Astrocyte of the spinal cord (primary cell): ENCODE data around the gene CYTH2.
"Not testable (repeated sequence)": the region's sequence is repeated elsewhere in the genome, so short reads cannot be mapped to it uniquely, and the experiment has no call there.

Experiments used
- DNase-seq: peaks from one replicate; pipeline ENCODE4 v3.0.0; 2011; ENCODE audit warnings: low read depth, low spot score
- H3K4me3 ChIP-seq: 2 replicates; pipeline ENCODE4 v1.5.1; 2011; ENCODE audit warnings: low read depth, mild to moderate bottlenecking, low read length, moderate library complexity
- CTCF ChIP-seq: IDR thresholded peaks from 2 replicates; pipeline ENCODE4 v1.5.1; 2012; ENCODE audit warnings: low read depth, mild to moderate bottlenecking, low read length, inconsistent platforms
- in situ Hi-C: cut with HindIII; loops from 2 replicates; pipeline ENCODE4 v1.10.0; 2017; ENCODE audit warnings: low sequenced_read_pairs

CYTH2 gene

GRCh38 chr19:48480183-48480557, 11.0 kb downstream of the CYTH2 start:
- in situ Hi-C loops = no loop called here
- no peak for TF ChIP-seq CTCF
- peak overlapping the region; percentile 37 for H3K4me3 ChIP-seq
- peak; percentile 43 for DNase-seq

- DNase-seq = peak; percentile 53
- H3K4me3 ChIP-seq = peak overlapping the region; percentile 37
- in situ Hi-C loops = no loop called here
- TF ChIP-seq CTCF = no peak
Observed at GRCh38 chr19:48480558-48481500, 11.7 kb downstream of the CYTH2 start.

GRCh38 chr19:48481846-48482639, 12.9 kb downstream of the CYTH2 start:
- no peak for DNase-seq
- no peak overlapping the region for H3K4me3 ChIP-seq
- in situ Hi-C loops = no loop called here
- TF ChIP-seq CTCF = no peak

- no peak for DNase-seq
- no peak overlapping the region for H3K4me3 ChIP-seq
- TF ChIP-seq CTCF = no peak
- in situ Hi-C loops = no loop called here
Observed at GRCh38 chr19:48483301-48483700, 14.1 kb downstream of the CYTH2 start.

GRCh38 chr19:48484247-48484893, 15.2 kb downstream of the CYTH2 start:
- H3K4me3 ChIP-seq = no peak overlapping the region
- TF ChIP-seq CTCF = no peak
- in situ Hi-C loops = no loop called here
- DNase-seq = no peak

- TF ChIP-seq CTCF = no peak
- H3K4me3 ChIP-seq = no peak overlapping the region
- in situ Hi-C loops = no loop called here
- DNase-seq = no peak
Observed at GRCh38 chr19:48484931-48485612, 15.9 kb downstream of the CYTH2 start.

GRCh38 chr19:48486706-48487105, 17.5 kb downstream of the CYTH2 start:
- H3K4me3 ChIP-seq, in situ Hi-C loops, DNase-seq: not testable (repeated sequence)
